Hematopoietic multipotent progenitor cell treated with erythropoietin and hydrocortisone succinate and interleukin-3 and kit ligand, for 6 days (in vitro differentiated cells): ENCODE measurements around the gene NCCRP1.

Experiments used
- DNase-seq: peaks from one replicate; pipeline ENCODE4 v3.0.0-alpha.2; 2015

The NCCRP1 gene

DNA sequence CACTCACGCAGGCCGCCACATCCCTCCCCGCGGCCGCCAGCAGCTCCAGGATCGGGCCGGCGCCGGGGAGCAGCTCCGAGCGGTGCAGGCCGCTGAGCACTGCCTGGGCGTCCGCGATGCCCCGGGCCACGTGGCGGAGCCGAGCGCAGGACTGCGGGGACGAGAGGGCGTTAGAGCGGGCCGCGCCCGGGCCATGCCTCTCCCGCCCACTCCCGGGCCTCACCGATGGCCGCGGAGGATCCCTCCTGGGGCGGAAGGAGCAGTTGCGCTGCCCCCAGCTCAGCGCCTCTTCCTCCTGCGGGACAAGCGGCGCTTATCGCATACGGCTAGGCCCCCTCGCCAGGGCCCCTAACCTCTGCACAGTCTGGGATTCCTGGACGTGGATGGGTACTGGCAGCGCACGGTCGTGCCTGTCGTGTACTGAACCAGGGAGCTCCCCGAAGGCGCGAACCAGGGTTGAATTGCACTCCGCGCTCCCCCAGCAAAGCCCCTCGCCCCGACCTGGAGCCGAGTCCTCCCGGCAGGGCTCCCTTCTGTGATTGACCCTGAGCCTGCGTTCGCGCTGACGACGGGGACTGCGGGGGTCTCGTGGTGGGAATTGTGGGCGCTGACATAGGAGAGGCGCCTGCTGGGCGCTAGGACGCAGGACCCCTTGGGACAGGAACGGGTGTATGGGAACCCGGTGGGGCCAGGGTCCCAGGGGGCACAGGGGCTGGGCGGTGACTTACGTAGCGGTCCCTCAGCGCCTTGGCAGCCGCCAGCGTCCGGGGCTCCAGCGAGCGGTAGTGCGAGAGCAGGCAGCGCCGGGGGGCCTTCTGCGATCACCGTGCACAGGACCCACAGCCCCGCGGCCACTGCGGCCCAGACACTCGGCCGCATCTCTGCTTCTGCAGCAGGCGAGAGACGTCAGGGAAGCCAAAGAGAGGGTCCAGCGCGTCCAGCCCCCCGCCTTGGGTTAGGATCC, 51.2 kb downstream of the NCCRP1 start:
- no peak for DNase-seq

DNA sequence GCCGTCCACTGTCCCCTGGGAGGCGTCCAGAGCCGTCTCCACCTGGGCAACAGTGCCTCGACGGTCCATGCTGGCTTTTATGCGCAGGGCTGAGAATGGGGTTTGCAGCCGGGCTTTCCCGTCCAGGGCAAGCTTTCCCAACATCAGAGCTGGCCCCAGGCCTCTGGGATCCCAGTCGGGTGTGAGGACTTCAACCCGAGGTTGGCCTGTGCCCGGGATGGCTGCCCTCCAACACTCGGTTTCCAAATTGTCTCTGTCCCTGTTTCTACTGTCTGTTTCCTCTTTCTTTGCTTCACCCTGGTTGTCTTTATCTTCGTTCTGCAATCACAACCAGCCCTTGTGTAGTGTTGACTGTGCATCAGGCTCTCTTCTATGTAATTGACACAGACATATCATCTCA, 52.0 kb downstream of the NCCRP1 start, which contains the start of gene IFNL4:
IFNL4 (minus strand) TSS at position 51 of the 400 bp plus-strand sequence.
- DNase-seq: no peak

DNA sequence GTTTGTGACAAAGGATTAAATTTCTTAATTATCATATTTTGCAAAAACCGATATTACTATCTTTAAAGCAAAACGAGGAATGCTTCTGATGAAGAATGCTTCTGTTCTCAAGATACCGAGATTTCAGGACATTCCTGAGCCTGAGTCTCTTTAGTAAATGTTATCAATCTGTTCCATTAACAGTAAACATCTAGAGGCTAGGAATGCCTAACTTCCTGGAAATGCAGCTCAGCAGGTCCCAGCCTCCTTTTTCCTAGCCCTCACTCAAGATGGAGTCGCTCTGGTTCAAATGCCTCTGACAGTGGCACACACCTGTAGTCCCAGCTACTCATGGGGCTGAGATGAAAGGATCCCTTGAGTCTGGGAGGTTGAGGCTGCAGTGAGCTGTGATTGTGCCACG, 54.3 kb downstream of the NCCRP1 start:
- no peak for DNase-seq
